ENCODE measurements around the gene TMEM175. TPM values are rescaled to one million over a fixed set of nuclear protein-coding genes. Genes with fewer than 3 reads are reported as not detected.

TMEM175 gene
- total and polyA plus RNA-seq, 2 of the 8 experiments (the other 6 are each of a cell fraction or from before 2014, with no cell fraction given) = 4.9 to 20.7 TPM

DNA sequence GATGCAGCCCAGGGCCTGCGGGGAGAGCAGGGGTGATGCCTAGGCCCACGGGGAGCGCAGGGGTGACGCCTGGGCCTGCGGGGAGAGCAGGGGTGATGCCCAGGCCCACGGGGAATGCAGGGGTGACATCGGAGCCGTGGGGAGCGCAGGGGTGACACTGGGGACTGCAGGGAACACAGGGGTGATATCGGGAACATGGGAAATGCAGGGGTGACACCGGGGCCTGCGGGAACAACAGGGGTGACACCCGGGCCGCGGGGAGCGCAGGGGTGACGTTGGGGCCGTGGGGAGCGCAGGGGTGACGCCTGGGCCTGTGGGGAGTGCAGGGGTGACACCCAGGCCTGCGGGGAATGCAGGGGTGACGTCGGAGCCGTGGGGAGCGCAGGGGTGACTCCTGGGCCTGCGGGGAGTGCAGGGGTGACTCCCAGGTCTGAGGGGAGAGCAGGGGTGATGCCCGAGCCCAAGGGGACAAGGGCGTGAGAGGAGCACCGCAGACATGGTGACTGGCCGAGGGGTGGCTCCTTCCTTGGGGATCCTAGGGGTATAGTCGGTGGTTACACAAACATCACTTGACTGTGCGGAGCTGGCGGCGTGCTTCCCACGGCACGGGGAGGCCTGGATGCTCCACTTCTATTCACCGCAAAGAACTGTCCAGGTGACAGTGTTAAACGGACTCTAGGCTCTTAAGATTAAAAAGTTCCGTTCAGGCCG, 38.1 kb upstream of the TMEM175 start (continued):
- TF ChIP-seq, protein P1, sequence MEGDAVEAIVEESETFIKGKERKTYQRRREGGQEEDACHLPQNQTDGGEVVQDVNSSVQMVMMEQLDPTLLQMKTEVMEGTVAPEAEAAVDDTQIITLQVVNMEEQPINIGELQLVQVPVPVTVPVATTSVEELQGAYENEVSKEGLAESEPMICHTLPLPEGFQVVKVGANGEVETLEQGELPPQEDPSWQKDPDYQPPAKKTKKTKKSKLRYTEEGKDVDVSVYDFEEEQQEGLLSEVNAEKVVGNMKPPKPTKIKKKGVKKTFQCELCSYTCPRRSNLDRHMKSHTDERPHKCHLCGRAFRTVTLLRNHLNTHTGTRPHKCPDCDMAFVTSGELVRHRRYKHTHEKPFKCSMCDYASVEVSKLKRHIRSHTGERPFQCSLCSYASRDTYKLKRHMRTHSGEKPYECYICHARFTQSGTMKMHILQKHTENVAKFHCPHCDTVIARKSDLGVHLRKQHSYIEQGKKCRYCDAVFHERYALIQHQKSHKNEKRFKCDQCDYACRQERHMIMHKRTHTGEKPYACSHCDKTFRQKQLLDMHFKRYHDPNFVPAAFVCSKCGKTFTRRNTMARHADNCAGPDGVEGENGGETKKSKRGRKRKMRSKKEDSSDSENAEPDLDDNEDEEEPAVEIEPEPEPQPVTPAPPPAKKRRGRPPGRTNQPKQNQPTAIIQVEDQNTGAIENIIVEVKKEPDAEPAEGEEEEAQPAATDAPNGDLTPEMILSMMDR (IDR thresholded peaks at IDR 0.05; ENCODE audit: control extremely low read depth in 1 of 3, insufficient read depth in 1 of 3, low read depth in 1 of 3, low read length in 3 of 3) = no peak
- TF ChIP-seq TEAD4 (IDR thresholded peaks at IDR 0.05; ENCODE audit: low read depth, low read length) = no peak
- TF ChIP-seq SIRT6 (IDR thresholded peaks at IDR 0.05; ENCODE audit: low read length) = no peak
- TF ChIP-seq TAF1 (IDR thresholded peaks at IDR 0.05; ENCODE audit: low read depth, low read length) = no peak
- no peak for TF ChIP-seq SRF (IDR thresholded peaks at IDR 0.05; ENCODE audit: low read depth, low read length)
- TF ChIP-seq, protein P2, sequence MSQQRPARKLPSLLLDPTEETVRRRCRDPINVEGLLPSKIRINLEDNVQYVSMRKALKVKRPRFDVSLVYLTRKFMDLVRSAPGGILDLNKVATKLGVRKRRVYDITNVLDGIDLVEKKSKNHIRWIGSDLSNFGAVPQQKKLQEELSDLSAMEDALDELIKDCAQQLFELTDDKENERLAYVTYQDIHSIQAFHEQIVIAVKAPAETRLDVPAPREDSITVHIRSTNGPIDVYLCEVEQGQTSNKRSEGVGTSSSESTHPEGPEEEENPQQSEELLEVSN (IDR thresholded peaks at IDR 0.05) = no peak
- no peak for TF ChIP-seq HDAC6 (IDR thresholded peaks at IDR 0.05; ENCODE audit: low read depth, low read length)
